Measurements from ENCODE around the gene SLC9A2.

SLC9A2 gene

DNA sequence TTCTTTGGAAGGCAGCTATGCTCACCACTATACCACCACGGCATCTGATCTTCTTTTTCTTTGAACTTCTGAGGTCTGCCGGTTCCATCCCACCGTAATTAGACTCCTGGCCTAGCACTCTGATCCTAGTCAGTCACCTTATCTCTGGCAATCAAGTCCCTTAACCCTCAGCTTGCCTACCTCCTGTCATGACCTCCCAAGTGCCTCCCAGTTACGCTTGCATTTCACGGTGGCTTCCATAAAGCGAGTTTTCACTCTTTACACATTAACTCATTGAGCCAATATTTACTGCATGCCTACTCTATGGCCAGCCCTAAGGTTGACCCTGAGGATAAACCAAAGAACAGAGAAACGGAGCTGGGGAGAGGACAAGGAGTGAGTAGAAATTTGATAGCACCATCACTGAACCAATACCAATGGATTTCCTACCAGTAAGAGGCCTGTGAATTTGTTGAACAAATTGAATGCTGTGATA is 104.7 kb downstream of the SLC9A2 start:
- DNase-seq (ENCODE audit: low read depth in 3 of 3, low spot score in 1 of 3): no peak

DNA sequence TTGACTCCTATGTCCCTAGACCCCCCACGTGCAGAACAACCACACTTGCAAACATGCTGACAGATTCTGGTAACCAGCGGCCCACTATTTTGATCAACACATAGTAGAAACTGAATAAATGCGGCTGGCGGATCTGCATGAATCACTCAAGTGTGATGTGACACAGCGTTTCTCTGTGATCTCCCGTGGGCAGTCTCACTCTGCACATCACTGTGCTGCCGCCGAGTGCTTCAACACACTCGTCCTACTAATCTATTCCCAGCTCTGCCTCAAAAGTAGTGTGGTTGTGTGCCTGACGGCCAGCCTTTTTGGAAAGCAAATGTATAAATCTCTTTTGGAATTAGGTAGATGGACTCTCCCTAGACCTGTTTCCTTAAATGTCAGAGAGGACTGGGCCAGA is 105.2 kb downstream of the SLC9A2 start:
- DNase-seq (ENCODE audit: low read depth in 3 of 3, low spot score in 1 of 3): no peak

GRCh38 chr2:102726128-102727087 is 107.1 kb downstream of the SLC9A2 start:
- no peak for DNase-seq (ENCODE audit: low read depth in 3 of 3, low spot score in 1 of 3)

GRCh38 chr2:102735416-102736109 is 116.2 kb downstream of the SLC9A2 start:
- no peak for DNase-seq (ENCODE audit: low read depth in 3 of 3, low spot score in 1 of 3)

- DNase-seq (ENCODE audit: low read depth in 3 of 3, low spot score in 1 of 3): no peak
Measured at GRCh38 chr2:102736110-102736409, 116.7 kb downstream of the SLC9A2 start.

DNA sequence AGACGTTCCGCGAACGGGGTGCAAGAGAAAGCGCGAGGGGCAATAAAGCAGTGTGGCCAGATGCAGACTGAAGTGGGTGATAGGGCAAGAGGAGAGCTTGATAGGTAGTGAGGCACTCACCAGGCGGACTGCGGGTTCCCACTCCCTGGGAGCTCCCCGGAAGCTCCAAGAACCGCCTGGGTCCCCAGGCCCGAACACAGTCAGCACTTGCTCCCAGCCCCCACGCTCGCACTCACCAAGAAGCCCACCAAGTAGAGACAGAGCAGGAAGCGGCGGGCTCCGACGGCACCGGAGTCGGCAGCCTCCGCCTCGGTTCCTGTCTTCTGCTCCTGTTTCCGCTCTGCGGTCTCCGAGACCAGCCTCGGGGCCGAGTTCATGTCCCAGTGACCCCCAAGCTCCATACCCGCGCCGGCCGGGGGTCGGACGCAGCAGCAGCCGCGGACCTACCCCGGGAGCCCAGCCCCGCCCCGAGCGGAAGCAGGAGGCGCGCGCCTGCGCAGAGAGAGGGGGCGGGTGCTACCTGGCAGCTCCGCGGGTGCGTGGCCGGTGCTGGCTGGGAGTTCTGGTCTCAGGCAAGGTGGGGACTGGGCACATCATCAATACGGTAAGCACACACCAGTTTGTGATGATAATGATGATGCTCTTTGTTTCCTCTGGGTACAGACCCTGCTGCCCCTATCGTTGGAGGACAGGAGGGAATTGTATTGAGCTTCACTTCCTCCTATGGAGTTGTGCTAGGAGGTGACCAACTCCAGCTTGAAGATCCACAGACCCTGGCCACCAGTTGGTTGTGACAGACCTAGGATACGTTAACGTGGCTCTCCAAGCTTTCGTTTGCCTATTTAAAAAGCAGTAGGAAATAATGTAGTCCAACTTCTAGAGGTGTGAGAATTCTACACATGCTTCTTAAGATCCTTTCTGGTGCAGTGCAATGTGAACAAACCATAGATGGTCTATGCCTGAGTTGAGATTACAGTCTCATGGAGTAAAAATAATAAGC is 117.4 kb downstream of the SLC9A2 start:
- peak; percentile 57 to 86 (median 72) for DNase-seq (ENCODE audit: low read depth in 3 of 3, low spot score in 1 of 3)

DNA sequence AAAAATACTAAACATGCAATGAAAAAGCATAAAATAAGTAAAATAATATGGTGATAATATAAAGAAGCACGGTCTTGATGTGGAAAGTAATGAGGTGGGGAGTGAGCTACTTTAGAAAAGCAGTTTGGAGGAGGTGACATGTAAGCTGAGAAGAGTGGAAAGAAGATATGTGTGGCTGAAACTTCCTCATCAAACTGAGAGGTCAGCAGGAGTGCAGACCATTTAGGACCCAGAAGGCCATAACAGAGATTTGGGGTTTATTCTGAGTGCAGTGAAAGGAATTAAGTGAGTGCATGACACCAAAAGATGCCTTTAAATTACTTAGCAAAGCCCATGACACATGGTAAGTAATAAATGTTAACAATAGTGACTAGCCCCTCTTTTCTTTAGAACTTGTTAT is 118.1 kb downstream of the SLC9A2 start:
- no peak for DNase-seq (ENCODE audit: low read depth in 3 of 3, low spot score in 1 of 3)

- no peak for DNase-seq (ENCODE audit: low read depth in 3 of 3, low spot score in 1 of 3)
Measured at GRCh38 chr2:102743259-102743658, 123.9 kb downstream of the SLC9A2 start.

DNA sequence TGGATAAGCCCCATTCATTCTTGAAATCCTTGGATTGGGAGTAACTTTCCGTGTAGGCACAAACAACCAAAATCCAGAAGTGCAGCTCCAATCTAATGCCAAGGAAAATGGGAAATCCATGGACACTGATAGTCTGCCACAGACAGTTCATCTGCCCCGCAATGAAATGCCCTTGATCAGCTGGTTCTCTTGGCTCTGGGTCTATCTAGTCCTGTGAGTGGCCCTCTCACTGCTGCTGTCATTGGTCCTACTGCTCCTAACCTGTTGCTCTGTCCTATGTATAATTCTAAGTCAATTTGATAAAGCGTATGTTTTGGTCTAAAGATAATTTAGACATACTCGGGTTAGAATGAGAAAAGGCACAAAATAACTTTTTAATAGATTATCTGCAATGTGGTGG is 128.8 kb downstream of the SLC9A2 start:
- no peak for DNase-seq (ENCODE audit: low read depth in 3 of 3, low spot score in 1 of 3)

DNA sequence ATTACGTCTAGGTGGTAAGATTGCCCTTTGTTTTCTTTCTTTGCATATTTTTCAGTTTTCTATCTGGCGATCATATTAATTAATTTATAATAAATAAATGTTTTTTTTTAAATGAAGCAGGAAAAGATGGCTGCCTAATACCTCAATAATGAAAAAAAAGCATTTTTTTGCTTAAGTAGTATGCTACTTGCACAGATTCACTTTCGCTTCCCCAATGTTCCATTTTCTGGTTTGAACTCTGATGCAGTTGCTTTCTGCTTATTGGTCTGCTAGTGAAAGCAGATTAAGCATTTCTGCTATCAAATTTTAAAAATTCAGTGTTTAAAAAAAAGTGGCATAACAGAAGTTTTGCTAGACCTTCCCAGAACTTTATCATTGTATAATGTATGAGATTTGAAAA is 130.6 kb downstream of the SLC9A2 start:
- DNase-seq (ENCODE audit: low read depth in 3 of 3, low spot score in 1 of 3): no peak

GRCh38 chr2:102753563-102754159 is 134.3 kb downstream of the SLC9A2 start:
- no peak for DNase-seq (ENCODE audit: low read depth in 3 of 3, low spot score in 1 of 3)

DNA sequence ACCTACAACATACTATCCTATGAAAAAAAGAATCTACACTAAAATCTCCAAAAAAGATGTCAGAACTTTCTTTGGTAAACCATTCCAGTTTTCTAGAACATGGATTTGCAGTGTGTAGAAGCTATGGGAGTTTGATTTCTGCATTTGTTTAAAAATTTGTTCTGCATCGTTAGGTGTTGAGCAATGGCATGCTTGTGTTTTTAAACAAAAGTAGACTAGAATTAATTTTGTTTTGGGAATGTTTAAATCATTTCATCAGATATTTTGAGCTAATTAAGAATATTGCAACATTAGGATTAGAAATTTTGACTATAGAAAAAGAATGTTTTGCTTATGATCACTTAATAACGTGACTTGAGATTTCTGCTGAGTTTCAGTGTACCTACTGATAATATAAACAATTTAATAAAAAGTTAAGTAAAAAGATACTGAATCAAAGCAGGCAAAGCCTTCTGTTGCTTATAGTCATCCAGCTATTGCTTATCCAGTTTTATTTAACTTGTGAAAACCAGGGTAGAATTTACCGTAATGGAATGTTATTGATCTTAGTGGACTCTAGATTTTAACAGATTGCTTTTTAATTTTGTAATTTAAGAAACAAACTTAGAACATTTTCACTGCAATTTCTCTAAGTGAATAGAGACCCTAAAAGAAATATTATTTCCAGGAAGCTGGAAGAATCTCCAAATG is 135.2 kb downstream of the SLC9A2 start:
- no peak for DNase-seq (ENCODE audit: low read depth in 3 of 3, low spot score in 1 of 3)

GRCh38 chr2:102755284-102755683 is 135.9 kb downstream of the SLC9A2 start:
- DNase-seq (ENCODE audit: low read depth in 3 of 3, low spot score in 1 of 3): no peak

GRCh38 chr2:102758439-102758838 is 139.1 kb downstream of the SLC9A2 start:
- no peak for DNase-seq (ENCODE audit: low read depth in 3 of 3, low spot score in 1 of 3)

All from stimulated activated CD4-positive, alpha-beta T cell treated with anti-CD3 and anti-CD28 coated beads, TNF-alpha, amount 100 ng/mL, for 1 hour (primary cell).